GM20000 (cell line): ENCODE data around the gene CDK11B.
A peak's percentile ranks its signal among the peaks of the same experiment; 100 is the strongest.

Experiments used
- DNase-seq: peaks from one replicate; pipeline ENCODE4 v3.0.0; 2012; ENCODE audit warnings: low spot score
- TF ChIP-seq, protein P1 (sequence below): IDR thresholded peaks from 2 replicates; pipeline ENCODE4 v1.5.1; 2012; ENCODE audit warnings: mild to moderate bottlenecking, control low read depth; ENCODE audit errors: extremely low read depth, missing control alignments

The CDK11B gene

DNA sequence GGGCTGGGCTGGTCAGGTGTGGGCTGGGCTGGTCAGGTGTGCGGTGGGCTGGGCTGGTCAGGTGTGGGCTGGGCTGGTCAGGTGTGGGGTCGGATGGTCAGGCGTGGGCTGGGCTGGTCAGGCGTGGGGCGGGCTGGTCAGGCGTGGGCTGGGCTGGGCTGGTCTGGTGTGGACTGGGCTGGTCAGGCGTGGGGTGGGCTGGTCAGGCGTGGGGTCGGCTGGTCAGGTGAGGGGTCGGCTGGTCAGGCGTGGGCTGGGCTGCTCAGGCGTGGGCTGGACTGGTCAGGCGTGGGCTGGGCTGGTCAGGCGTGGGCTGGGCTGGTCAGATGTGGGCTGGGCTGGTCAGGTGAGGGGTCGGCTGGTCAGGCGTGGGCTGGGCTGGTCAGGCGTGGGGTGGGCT lies 53.1 kb downstream of the CDK11B start:
- no peak for DNase-seq
- TF ChIP-seq, protein P1, sequence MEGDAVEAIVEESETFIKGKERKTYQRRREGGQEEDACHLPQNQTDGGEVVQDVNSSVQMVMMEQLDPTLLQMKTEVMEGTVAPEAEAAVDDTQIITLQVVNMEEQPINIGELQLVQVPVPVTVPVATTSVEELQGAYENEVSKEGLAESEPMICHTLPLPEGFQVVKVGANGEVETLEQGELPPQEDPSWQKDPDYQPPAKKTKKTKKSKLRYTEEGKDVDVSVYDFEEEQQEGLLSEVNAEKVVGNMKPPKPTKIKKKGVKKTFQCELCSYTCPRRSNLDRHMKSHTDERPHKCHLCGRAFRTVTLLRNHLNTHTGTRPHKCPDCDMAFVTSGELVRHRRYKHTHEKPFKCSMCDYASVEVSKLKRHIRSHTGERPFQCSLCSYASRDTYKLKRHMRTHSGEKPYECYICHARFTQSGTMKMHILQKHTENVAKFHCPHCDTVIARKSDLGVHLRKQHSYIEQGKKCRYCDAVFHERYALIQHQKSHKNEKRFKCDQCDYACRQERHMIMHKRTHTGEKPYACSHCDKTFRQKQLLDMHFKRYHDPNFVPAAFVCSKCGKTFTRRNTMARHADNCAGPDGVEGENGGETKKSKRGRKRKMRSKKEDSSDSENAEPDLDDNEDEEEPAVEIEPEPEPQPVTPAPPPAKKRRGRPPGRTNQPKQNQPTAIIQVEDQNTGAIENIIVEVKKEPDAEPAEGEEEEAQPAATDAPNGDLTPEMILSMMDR = no peak

DNA sequence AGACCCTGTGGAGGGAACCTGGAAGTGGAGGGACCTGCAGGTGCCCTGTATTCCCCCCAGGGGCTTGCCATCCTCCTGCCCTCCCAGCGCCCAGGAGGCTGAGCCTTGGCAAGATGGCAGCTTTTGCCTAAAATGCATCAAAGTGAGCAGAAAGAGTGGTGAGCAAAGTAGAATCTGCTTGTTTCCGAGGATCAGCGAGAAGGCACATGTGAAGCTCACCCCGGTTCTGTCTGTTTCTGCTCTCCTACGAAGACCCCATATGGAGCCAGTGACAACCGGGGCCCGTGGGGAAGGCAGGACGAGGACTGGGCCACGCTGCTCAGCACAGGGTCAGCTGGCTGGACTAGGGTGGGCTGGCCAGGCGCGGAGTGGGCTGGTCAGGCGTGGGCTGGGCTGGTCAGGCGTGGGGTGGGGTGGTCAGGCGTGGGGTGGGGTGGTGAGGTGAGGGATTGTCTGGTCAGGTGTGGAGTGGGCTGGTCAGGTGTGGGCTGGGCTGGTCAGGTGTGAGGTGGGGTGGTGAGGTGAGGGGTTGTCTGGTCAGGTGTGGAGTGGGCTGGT lies 53.7 kb downstream of the CDK11B start:
- no peak for DNase-seq
- TF ChIP-seq, protein P1 = no peak

DNA sequence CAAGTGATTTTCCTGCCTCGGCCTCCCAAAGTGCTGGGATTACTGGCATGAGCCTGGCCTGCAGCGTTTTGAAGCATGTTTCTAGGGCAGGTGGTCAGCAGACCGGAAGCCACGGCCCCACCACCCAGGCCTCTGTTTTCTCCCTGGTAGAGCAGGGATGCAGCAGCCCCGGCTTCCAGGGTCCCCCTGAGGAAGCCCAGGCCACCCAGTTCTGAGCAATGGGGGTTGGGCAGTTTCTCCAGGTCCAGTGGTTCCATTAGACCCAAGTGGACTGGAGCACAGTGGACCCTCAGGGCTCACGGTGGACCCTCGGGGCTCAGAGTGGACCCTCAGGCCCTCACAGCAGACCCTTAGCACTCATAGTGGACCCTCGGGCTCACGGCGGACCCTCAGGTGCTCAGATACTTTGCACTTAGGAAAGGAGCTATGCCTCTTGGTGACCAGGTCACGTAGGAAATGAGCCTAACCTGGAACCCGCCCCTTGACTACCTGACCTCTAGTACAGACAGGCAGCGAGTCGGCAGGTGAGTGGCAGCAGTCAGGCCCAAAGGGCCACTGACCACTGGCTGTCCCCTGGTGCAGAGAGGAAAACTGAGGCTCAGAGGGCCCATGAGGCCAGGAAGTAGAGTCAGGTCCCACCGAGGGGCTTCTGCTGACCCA lies 54.3 kb downstream of the CDK11B start:
- no peak for DNase-seq
- TF ChIP-seq, protein P1 = no peak

DNA sequence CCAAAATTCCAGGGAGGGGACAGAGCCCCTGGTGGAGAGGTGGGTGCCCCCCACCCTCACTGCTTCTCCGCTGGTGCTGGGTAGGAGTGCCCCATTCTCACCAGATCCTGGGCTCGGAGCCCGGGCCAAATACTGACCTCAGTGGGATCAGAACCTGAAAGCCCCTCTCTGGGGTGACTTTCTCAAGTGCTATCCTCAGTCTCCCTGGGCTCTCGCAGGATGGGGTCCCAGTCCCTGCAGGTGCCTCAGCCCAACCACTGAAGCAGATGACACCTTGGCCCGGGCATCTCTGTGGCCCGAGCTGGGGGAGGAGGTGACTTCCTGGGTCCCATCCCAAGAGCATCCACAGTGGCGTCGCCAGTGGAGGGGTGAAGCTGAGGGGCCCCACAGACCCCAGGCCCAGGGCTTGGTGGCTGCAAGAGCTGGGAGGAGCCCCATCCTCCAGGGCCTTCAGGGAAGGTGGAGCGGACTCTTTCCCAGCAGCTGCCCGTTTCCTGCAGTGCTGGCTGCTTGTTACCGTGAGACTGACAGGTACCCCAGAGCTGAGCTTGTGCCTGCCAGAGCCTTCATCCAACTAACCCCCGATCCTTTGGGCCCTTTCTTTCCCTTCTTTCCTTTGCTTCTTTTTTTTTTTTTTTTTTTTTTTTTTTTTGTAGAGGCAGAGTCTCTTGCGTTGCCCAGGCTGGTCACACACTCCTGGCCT lies 55.0 kb downstream of the CDK11B start:
- TF ChIP-seq, protein P1 = no peak
- no peak for DNase-seq

DNA sequence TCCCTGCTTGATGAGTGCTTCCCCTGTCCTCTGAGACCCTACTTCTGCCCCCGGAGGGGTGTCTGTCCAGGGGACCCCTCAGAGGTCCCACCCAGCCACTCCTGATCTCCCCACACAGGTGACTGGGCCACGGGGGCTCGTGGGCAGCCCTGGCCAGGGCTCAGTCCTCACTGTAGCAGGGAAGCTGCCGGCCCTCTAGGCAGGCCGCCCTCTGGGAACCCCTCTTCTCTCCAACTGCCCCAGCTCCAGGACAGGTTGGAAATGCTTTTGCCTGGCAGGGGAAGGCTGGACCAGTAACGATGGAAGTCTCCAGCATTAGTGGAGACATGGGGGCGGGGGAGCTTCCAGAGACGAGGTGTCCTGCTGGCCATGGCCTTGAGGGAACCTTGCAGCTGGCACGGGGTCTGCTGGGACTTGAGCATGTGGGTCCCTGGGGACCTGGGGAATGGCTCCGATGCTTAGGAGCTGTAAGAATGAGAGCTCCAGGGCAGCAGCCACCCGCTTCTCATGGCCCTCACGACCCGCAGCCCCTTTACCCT lies 55.8 kb downstream of the CDK11B start:
- no peak for DNase-seq
- TF ChIP-seq, protein P1 = no peak

DNA sequence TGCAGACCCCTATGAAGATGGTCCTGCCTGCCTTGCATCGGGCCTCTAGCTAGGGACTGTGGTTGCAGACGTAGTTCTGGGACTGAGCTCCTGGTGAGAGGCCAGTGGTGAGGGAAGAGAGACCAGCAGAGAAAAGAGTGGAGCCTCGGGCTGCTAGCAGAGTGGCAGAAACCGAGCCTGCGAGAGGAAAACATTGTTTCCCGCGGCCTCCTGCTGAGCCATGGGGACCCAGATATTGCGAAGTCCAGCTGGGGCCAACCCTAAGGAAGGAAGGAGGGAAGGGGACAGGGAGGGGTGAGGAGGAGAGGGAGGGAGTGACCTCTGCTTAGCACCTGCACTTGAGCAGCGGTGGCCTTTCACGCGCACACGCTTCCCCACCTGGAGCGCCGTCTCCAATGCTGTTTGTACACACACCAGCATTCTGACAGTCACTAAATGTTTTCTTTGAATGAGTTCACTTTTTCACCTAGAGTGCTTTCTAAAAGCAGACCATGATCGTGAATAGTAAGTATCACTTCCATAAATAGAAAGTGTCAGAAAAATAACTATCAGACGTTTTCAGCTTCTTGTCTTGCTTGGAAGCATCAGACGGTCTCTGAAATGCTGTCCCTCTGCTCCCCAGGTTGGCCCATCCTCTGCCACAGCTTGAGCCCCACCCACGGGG lies 56.4 kb downstream of the CDK11B start:
- TF ChIP-seq, protein P1 = no peak
- peak; percentile 80 for DNase-seq
